ENCODE data around the gene ZSCAN31. TPM values are rescaled to one million over a fixed set of nuclear protein-coding genes. Genes with fewer than 3 reads are reported as not detected.

Gene ZSCAN31
- total RNA-seq (ENCODE audit: low replicate concordance), result 16.8 and 21.2 TPM in 2 replicates

GRCh38 chr6:28335564-28336283 lies at the start of gene ZSCAN31:
Gene ZSCAN31, minus strand, starts transcription at chr6:28336148. Its CDS starts 6,465 bp downstream, at chr6:28329683.

GRCh38 chr6:28349892-28350737 lies 14.2 kb upstream of the ZSCAN31 start, which contains the start of gene ZKSCAN3:
Gene ZKSCAN3, plus strand, starts transcription at chr6:28349947. Its CDS starts 9,640 bp downstream, at chr6:28359587.

GRCh38 chr6:28281288-28282064 lies 54.5 kb downstream of the ZSCAN31 start, which contains the start of gene PGBD1:
Gene PGBD1, plus strand, starts transcription at chr6:28281572. Its CDS starts 2,242 bp downstream, at chr6:28283814.

Other genes with a start within 250 kb of the ZSCAN31 start
- gene ZSCAN16, start 211.5 kb downstream of the ZSCAN31 start, total RNA-seq (ENCODE audit: low replicate concordance), result 0.82 and 2.7 TPM in 2 replicates
- 10.5 and 11.2 TPM in 2 replicates for gene ZKSCAN8, start 194.3 kb downstream of the ZSCAN31 start, total RNA-seq (ENCODE audit: low replicate concordance)
- gene ZSCAN9, start 110.9 kb downstream of the ZSCAN31 start, total RNA-seq (ENCODE audit: low replicate concordance), result 4.2 and 9.8 TPM in 2 replicates
- gene ZKSCAN4, start 83.9 kb downstream of the ZSCAN31 start, total RNA-seq (ENCODE audit: low replicate concordance), result 3.7 and 5.3 TPM in 2 replicates
- gene NKAPL, start 76.9 kb downstream of the ZSCAN31 start, total RNA-seq (ENCODE audit: low replicate concordance), result 0.75 and 1.4 TPM in 2 replicates
- 11.5 and 12.0 TPM in 2 replicates for gene ZSCAN26, start 69.0 kb downstream of the ZSCAN31 start, total RNA-seq (ENCODE audit: low replicate concordance)
- 1.9 and 4.3 TPM in 2 replicates for gene PGBD1, start 54.6 kb downstream of the ZSCAN31 start, total RNA-seq (ENCODE audit: low replicate concordance)
- 4.6 and 5.2 TPM in 2 replicates for gene ZKSCAN3, start 13.8 kb upstream of the ZSCAN31 start, total RNA-seq (ENCODE audit: low replicate concordance)
- 3.2 and 3.8 TPM in 2 replicates for gene ZSCAN12, start 63.6 kb upstream of the ZSCAN31 start, total RNA-seq (ENCODE audit: low replicate concordance)
- 0.94 and 2.4 TPM in 2 replicates for gene ZSCAN23, start 107.3 kb upstream of the ZSCAN31 start, total RNA-seq (ENCODE audit: low replicate concordance)
- not detected in 2 replicates for gene GPX6, start 179.6 kb upstream of the ZSCAN31 start, total RNA-seq (ENCODE audit: low replicate concordance)
- gene GPX5, start 189.7 kb upstream of the ZSCAN31 start, total RNA-seq (ENCODE audit: low replicate concordance), result not detected in 2 replicates